Loucy (cell line): Measurements from ENCODE around the gene ANP32B.

Experiments
- CTCF ChIP-seq: fragments of 200-600 bp; sonication (generic); conservative IDR thresholded peaks from 2 replicates; pipeline ENCODE4 v1.5.1; 2014; ENCODE audit warnings: mild to moderate bottlenecking, antibody characterized with exemption, low read length
- EZH2phosphoT487 ChIP-seq: fragments of 200-600 bp; IDR thresholded peaks from 2 replicates; pipeline ENCODE4 v1.6.1; 2018; ENCODE audit warnings: antibody characterized with exemption, mild to moderate bottlenecking, moderate library complexity, borderline replicate concordance

DNA sequence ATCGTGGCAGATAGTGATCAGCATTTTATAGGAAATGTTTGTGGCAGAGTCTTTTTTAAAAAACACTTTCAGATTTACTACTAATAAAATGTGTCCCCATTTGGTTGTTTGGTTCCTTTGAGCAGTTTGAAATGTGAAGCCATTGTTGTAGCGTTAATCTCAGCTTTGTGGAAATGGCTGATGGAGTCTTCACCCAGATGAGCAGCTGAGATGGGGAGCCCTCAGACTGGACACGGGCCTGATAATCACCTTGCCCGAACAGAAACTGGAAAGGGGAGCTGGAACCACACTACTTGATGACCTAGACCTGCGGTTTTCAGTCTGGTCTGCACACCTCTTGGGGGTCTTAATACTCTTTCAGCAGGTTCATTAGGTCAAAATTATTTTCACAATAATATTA lies 20.6 kb upstream of the ANP32B start:
- TF ChIP-seq CTCF (no peak), EZH2phosphoT487 (no peak)
